A172 (cell line): Measurements from ENCODE around the gene DAND5. TPM values are rescaled to one million over a fixed set of nuclear protein-coding genes. Genes with fewer than 3 reads are reported as not detected.

Source experiments
- DNase-seq: peaks from one replicate; pipeline ENCODE4 v3.0.0-alpha.2; 2015; ENCODE audit warnings: low spot score
- total RNA-seq: library from RNA; depleted of rRNA; stranded (reverse); fragments of >200 nt; shearing (Covaris generic); gene quantifications from 2 replicates; pipeline ENCODE4 v1.2.3, GENCODE V29; 2014; rRNA removed

The DAND5 gene
- total RNA-seq, 1 experiment from 2014 or later = 0.36 TPM

DNA sequence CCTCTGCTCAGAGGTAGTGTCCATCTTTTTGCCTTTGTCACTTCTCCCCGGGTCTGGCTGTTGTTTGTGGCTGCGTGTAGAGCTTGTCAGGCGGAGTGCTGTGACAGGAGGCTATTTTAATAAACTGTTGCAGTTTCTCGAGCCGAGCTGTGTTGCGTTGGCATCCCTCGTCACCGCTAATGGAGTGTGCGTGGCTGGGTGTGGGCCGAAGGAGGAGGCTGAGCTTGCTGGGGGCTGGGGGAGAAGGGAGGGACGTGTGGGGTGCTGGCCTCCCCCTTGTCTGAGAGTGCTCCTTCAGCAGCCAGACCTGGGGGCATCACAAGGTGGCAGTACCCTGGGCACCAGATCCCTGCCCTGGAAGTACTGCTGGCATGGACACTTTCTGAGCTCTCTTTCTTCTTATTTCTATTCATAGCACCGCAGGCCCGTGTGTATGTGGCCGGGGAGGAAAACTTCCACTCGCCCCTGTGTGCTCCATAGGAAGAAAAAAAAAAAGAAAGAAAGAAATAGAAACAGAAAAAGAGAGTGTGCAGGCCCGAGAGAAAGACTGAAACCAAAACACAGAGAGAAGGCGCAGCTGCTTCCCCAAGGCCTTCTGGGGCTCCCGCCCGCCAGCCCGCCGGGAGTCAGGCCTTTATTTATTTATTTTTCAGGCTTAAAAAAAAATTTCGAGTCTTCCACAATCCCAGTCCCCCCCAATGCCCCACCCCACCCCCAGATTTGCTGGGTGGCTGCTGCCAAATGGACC, 52.9 kb downstream of the DAND5 start:
- DNase-seq = peak; percentile 47

DNA sequence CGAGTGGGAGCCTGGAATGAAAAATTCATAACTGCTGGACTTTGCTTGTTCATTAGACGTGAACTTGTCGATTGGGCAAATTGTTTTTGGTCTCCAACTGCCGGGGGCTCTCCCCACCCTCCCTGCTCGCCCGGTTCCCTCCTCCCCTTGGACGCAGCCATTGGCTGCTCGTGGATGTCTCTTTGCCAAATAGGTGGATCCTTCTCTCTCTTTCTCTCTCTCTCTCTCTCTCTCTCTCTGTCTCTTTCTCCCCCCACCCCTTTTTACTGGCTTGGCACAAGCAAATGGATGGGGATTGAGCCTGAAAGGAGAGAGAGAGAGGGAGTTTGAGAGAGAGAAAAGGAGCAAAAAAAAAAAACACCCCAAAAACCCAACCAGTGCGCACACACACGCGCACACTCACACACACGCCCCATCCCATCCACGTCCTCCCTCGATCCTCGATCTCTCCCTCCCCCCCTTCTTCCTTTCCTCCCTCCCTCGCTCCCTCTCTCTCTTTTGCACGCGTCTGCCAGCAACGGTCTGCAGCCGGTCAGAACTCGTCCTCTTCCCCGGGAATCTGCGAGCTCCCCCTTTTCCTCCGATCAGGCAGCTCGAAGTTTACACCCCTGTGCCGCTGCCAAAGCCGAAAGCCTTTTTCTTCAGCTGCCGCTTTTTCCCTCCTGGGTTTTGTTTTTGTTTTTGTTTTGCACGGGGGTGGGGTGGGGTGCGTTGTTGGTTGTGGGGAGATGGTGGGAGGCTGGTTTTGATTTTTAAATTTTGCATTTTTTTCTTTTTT, 53.7 kb downstream of the DAND5 start:
- DNase-seq = peak; percentile 93

DNA sequence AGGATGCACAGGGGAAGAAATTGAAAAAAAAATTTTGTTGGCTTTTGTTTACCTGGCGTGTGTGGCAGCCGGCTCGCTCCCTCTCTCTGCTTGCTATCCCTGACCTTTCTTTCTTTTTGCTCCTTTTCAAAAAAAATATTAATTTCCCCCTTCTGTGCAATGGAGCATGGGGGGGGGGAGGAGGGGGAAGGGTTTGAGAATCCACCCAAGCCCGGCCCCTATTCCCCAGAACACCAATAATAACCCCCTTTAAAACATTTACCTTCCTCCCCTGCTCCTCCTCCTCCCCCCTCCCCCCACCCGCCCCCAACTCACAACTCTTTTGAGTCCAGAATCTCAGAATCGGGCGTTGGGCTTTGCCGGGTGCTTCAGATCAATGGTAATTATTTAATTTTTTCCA, 54.3 kb downstream of the DAND5 start:
- no peak for DNase-seq

Other genes with a start within 250 kb of the DAND5 start
- gene TNPO2, start 245.6 kb upstream of the DAND5 start, total RNA-seq = 9.3 and 14.5 TPM in 2 replicates
- 344 and 364 TPM in 2 replicates for gene TRIR, start 234.9 kb upstream of the DAND5 start, total RNA-seq
- 198 and 212 TPM in 2 replicates for gene GET3, start 232.1 kb upstream of the DAND5 start, total RNA-seq
- gene BEST2, start 217.8 kb upstream of the DAND5 start, total RNA-seq = not detected in 2 replicates
- gene HOOK2, start 194.0 kb upstream of the DAND5 start, total RNA-seq = 10.2 and 20.5 TPM in 2 replicates
- 79.1 and 85.7 TPM in 2 replicates for gene JUNB, start 178.1 kb upstream of the DAND5 start, total RNA-seq
- not detected in 2 replicates for gene PRDX2, start 167.8 kb upstream of the DAND5 start, total RNA-seq
- gene THSD8, start 167.5 kb upstream of the DAND5 start, total RNA-seq = not detected in 2 replicates
- gene RNASEH2A, start 163.0 kb upstream of the DAND5 start, total RNA-seq = 88.8 and 89.6 TPM in 2 replicates
- 3.4 TPM in 1 of 2 replicates, not detected in the other for gene RTBDN, start 135.0 kb upstream of the DAND5 start, total RNA-seq
- 1.3 and 3.2 TPM in 2 replicates for gene MAST1, start 131.1 kb upstream of the DAND5 start, total RNA-seq
- gene DNASE2, start 88.1 kb upstream of the DAND5 start, total RNA-seq = 61.3 and 74.4 TPM in 2 replicates
- gene KLF1, start 82.4 kb upstream of the DAND5 start, total RNA-seq = not detected in 2 replicates
- gene GCDH, start 78.4 kb upstream of the DAND5 start, total RNA-seq = 25.0 and 25.8 TPM in 2 replicates
- 0.12 and 0.28 TPM in 2 replicates for gene SYCE2, start 50.3 kb upstream of the DAND5 start, total RNA-seq
- 98.2 and 99.1 TPM in 2 replicates for gene FARSA, start 35.9 kb upstream of the DAND5 start, total RNA-seq
- 1,790 and 1,863 TPM in 2 replicates for gene CALR, start 31.0 kb upstream of the DAND5 start, total RNA-seq
- gene RAD23A, start 23.7 kb upstream of the DAND5 start, total RNA-seq = 180 and 185 TPM in 2 replicates
- 64.2 and 82.8 TPM in 2 replicates for gene GADD45GIP1, start 12.4 kb upstream of the DAND5 start, total RNA-seq
- 17.0 and 25.7 TPM in 2 replicates for gene NFIX, start 25.9 kb downstream of the DAND5 start, total RNA-seq
- not detected in 2 replicates for gene LYL1, start 133.3 kb downstream of the DAND5 start, total RNA-seq
- 46.7 and 49.1 TPM in 2 replicates for gene TRMT1, start 147.2 kb downstream of the DAND5 start, total RNA-seq
- gene NACC1, start 148.7 kb downstream of the DAND5 start, total RNA-seq = 85.9 and 101 TPM in 2 replicates
- 129 and 147 TPM in 2 replicates for gene STX10, start 180.8 kb downstream of the DAND5 start, total RNA-seq
- 37.3 and 61.1 TPM in 2 replicates for gene IER2, start 180.8 kb downstream of the DAND5 start, total RNA-seq